SH-SY5Y (cell line): Measurements from ENCODE around the gene FGFR3.

Source experiments
- GATA2 ChIP-seq: IDR thresholded peaks from 2 replicates; pipeline ENCODE4 v1.6.1; 2011; ENCODE audit warnings: mild to moderate bottlenecking, low read depth, low read length
- GATA3 ChIP-seq: IDR thresholded peaks from 2 replicates; pipeline ENCODE4 v1.6.1; 2011; ENCODE audit warnings: low read depth, mild to moderate bottlenecking, low read length, moderate library complexity

DNA sequence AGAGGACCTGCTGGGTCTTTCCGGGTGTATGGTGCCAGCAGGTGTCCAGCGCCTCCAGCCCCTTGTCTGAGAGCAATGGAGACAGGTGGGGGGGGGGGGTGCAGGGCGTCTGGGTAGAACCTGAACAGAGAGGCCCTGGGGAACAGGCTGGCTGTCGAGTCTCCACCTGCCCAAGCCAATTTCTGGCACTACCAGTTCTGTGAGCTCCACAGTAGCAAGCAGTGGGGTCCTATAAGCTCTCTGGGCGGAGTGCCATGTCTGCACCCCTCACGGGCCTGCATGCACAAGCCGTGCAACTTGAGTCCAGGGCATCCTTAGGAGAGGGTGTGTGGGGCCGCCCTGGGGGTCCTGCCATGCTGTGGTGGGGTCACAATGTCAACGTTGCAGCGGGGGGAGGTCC lies 10.1 kb upstream of the FGFR3 start:
- TF ChIP-seq GATA2 (no peak), GATA3 (no peak)
